ENCODE data around the gene RASA2. TPM values are rescaled to one million over a fixed set of nuclear protein-coding genes. Genes with fewer than 3 reads are reported as not detected.
"Not testable (repeated sequence)": the region's sequence is repeated elsewhere in the genome, so short reads cannot be mapped to it uniquely, and the experiment has no call there.

The RASA2 gene
- total RNA-seq, 4 donors from 2014 or later: 9.1 to 12.8 (median 10.6) TPM

DNA sequence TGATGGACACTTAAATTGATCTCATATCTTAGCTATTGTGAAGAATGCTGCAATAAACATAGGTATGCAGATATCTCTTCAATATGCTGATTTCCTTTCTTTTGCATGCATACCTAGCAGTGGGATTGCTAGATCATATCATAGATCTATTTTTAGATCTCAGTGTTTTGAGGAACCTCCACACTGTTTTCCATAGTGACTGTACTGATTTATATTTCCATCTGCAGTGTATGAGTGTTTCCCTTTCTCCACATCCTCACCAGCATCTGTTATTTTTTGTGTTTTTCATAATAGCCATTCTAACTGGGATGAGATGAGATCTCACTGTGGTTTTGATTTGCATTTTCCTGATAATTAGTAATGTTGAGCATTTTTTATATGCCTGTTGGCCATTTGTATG is 17.1 kb upstream of the RASA2 start:
- TF ChIP-seq EP300 (IDR thresholded peaks at IDR 0.05) (no peak), POLR2A (IDR thresholded peaks at IDR 0.05; ENCODE audit: low read depth) (no peak), POLR2AphosphoS5 (IDR thresholded peaks at IDR 0.05) (no peak)
- TF ChIP-seq, protein P1, sequence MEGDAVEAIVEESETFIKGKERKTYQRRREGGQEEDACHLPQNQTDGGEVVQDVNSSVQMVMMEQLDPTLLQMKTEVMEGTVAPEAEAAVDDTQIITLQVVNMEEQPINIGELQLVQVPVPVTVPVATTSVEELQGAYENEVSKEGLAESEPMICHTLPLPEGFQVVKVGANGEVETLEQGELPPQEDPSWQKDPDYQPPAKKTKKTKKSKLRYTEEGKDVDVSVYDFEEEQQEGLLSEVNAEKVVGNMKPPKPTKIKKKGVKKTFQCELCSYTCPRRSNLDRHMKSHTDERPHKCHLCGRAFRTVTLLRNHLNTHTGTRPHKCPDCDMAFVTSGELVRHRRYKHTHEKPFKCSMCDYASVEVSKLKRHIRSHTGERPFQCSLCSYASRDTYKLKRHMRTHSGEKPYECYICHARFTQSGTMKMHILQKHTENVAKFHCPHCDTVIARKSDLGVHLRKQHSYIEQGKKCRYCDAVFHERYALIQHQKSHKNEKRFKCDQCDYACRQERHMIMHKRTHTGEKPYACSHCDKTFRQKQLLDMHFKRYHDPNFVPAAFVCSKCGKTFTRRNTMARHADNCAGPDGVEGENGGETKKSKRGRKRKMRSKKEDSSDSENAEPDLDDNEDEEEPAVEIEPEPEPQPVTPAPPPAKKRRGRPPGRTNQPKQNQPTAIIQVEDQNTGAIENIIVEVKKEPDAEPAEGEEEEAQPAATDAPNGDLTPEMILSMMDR (IDR thresholded peaks at IDR 0.05): no peak
- Histone ChIP-seq H3K36me3 (no peaks in the 10 kb centered on the region), H3K27ac (replicated peaks in 1 of 4) (no peak overlapping the region), H3K4me1 (no peaks in the 10 kb centered on the region), H3K27me3 (no peaks in the 10 kb centered on the region), H3K9me3 (peaks cover 0 to 3% (median 0%) of the 10 kb centered on the region in 4 donors), H3K4me3 (no peak overlapping the region)
- no peak for DNase-seq (ENCODE audit: extremely low spot score)
- intact Hi-C loops (cut with DNase I): loop anchor here (10.0 kb wide), 1 partner anchor 175 kb away; no protein-coding TSS in a partner anchor

DNA sequence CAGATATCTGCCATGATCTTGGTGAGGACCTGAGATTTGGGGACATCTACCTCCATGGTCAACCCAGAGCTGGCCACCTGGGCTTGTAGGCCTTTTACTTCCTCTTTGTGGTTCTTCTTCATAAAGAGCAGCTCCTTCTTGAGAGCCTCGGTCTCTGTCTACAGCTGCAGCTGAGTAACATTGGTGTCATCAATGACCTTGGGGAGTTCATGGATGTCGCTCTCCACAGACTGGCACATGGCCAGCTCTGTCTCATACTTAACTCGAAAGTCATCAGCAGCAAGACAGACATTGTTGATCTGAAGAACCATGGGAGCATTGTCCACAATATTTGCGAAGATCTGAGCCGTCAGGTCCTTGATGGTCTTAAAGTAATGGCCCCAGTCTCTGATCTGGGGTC is 15.7 kb upstream of the RASA2 start:
- Histone ChIP-seq H3K9me3 (peaks cover 0 to 3% (median 0%) of the 10 kb centered on the region in 4 donors), H3K4me1 (no peaks in the 10 kb centered on the region), H3K27ac (replicated peaks in 1 of 4) (no peak overlapping the region), H3K4me3 (no peak overlapping the region), H3K36me3 (no peaks in the 10 kb centered on the region), H3K27me3 (no peaks in the 10 kb centered on the region)
- TF ChIP-seq, protein P1 (IDR thresholded peaks at IDR 0.05): no peak
- TF ChIP-seq EP300 (IDR thresholded peaks at IDR 0.05) (no peak), POLR2AphosphoS5 (IDR thresholded peaks at IDR 0.05) (no peak), POLR2A (IDR thresholded peaks at IDR 0.05; ENCODE audit: low read depth) (no peak)
- 82% methylated on average over 5 of the region's 5 CpGs for WGBS
- intact Hi-C loops (cut with DNase I): no loop called here
- DNase-seq (ENCODE audit: extremely low spot score): no peak

DNA sequence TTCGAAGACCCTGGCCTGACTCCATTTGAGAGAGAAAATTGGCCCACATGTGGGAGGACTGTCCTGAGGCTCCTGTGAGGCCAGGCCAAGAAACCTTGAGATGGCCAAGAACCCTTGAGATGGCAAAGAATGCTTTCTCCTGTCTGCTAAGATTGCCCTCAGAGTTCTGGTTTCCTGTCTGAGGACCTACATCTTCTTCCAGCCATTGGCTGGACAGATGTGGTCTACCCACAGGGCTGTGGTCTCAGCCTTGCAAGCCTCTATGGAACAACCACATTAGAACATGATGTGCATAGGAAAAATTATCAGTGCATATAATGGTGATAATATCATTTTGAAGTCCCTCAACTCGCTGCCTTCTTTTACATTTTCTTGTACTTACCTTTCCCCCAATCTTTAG is 10.8 kb upstream of the RASA2 start:
- TF ChIP-seq, protein P1 (IDR thresholded peaks at IDR 0.05): no peak
- TF ChIP-seq POLR2A (IDR thresholded peaks at IDR 0.05; ENCODE audit: low read depth) (no peak), POLR2AphosphoS5 (IDR thresholded peaks at IDR 0.05) (no peak), EP300 (IDR thresholded peaks at IDR 0.05) (no peak)
- Histone ChIP-seq H3K27me3 (no peaks in the 10 kb centered on the region), H3K36me3 (no peaks in the 10 kb centered on the region), H3K4me1 (no peaks in the 10 kb centered on the region), H3K27ac (replicated peaks in 1 of 4) (no peak overlapping the region), H3K9me3 (no peaks in the 10 kb centered on the region), H3K4me3 (no peak overlapping the region)
- intact Hi-C loops (cut with DNase I): no loop called here
- no peak for DNase-seq (ENCODE audit: extremely low spot score)
- 91% methylated on average over 2 of the region's 2 CpGs for WGBS

DNA sequence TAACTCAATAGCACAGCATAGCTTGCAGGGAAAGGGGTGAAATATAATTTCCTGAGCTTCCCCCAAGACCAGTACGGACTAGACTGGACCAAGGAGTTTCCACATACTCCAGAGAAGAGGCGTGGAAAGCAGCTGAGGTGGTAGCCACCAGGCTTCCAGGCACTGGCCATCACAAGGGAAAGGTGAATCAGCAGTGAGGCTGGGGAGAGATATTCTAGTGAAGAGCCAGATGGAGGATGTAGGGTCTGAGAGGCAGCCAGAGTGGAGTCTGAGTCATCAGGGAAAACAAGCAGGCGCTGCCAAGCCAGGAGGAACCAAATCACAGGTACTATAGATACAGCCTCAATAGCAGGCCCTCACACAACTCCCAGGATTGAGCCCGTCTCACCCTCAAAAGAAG is 9.6 kb upstream of the RASA2 start:
- Histone ChIP-seq H3K27ac (replicated peaks in 1 of 4) (no peak overlapping the region), H3K4me3 (no peak overlapping the region), H3K4me1 (no peaks in the 10 kb centered on the region), H3K27me3 (no peaks in the 10 kb centered on the region), H3K36me3 (no peaks in the 10 kb centered on the region), H3K9me3 (no peaks in the 10 kb centered on the region)
- no peak for DNase-seq (ENCODE audit: extremely low spot score)
- TF ChIP-seq POLR2A (IDR thresholded peaks at IDR 0.05; ENCODE audit: low read depth) (no peak), POLR2AphosphoS5 (IDR thresholded peaks at IDR 0.05) (no peak), EP300 (IDR thresholded peaks at IDR 0.05) (no peak)
- TF ChIP-seq, protein P1 (IDR thresholded peaks at IDR 0.05): no peak
- intact Hi-C loops (cut with DNase I): no loop called here
- 91% methylated on average over 4 of the region's 4 CpGs for WGBS

DNA sequence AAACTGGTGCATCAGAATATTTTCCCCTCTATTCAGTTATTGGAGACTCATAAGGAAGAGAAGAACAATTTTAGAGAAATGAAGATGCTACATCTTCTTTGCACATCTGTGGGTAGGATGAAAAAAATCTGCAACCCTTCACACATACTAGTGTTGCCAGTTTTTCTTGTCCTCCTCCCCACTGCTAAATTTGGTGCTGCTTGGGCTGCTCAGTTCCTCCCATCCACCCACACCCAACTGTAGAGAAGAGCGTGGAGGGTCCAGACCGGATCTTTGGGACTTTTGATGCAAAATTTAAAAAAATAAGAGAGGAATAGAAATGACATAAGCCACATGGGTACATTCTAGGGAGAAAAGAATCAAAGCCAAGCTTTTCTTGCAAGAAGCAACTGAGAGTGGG is 8.7 kb upstream of the RASA2 start:
- H3K36me3 ChIP-seq: no peaks in the 10 kb centered on the region
- TF ChIP-seq EP300 (IDR thresholded peaks at IDR 0.05): no peak
- TF ChIP-seq, protein P1 (IDR thresholded peaks at IDR 0.05): no peak
- TF ChIP-seq POLR2AphosphoS5 (IDR thresholded peaks at IDR 0.05): no peak
- TF ChIP-seq POLR2A (IDR thresholded peaks at IDR 0.05; ENCODE audit: low read depth): no peak
- no peaks in the 10 kb centered on the region for H3K4me1 ChIP-seq
- H3K27ac ChIP-seq (replicated peaks in 1 of 4): no peak overlapping the region
- WGBS: 90% methylated on average over 2 of the region's 2 CpGs
- intact Hi-C loops (cut with DNase I): no loop called here
- H3K27me3 ChIP-seq: no peaks in the 10 kb centered on the region
- no peak for DNase-seq (ENCODE audit: extremely low spot score)
- no peak overlapping the region for H3K4me3 ChIP-seq
- no peaks in the 10 kb centered on the region for H3K9me3 ChIP-seq

DNA sequence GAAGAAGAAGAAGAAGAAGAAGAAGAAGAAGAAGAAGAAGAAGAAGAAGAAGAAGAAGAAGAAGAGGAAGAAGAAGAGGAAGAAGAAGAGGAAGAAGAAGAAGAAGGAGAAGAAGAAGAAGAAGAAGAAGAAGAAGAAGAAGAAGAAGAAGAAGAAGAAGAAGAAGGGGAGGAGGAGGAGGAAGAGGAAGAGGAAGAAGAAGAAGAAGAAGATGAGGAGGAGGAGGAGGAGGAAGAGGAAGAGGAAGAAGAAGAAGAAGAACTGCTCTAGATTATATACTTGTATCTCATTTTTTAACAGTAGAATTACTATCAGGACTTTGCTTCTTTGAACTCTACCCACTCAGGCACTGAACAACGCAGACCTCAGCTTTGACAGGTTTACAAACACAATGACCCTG is 8.0 kb upstream of the RASA2 start:
- H3K27me3 ChIP-seq; intact Hi-C loops (cut with DNase I); H3K27ac ChIP-seq (replicated peaks in 1 of 4); H3K36me3 ChIP-seq; H3K9me3 ChIP-seq; H3K4me1 ChIP-seq; H3K4me3 ChIP-seq; DNase-seq (ENCODE audit: extremely low spot score): not testable (repeated sequence)
- 82% methylated on average over 1 of the region's 1 CpG for WGBS
